ENCODE measurements around the gene CDH4.

Gene CDH4

GRCh38 chr20:61734733-61735502 is 482.9 kb downstream of the CDH4 start:
- no peaks in the 10 kb centered on the region for H3K36me3 ChIP-seq (ENCODE audit: control insufficient read depth in 1 of 2, insufficient read depth in 2 of 2, low read length in 2 of 2)
- H3K18ac ChIP-seq (ENCODE audit: low read length): no peak overlapping the region
- H3K14ac ChIP-seq (ENCODE audit: low read length): no peak overlapping the region
- no peak overlapping the region for H4K8ac ChIP-seq (ENCODE audit: low read depth, low read length)
- no peak overlapping the region for H2BK12ac ChIP-seq (ENCODE audit: low read length)
- H4K91ac ChIP-seq (ENCODE audit: low read depth, low read length): no peak overlapping the region
- H3K27me3 ChIP-seq (ENCODE audit: insufficient read depth, low read length): no peaks in the 10 kb centered on the region
- H3K79me2 ChIP-seq (ENCODE audit: control insufficient read depth, insufficient read depth, low read length, poor library complexity): no peaks in the 10 kb centered on the region
- no peak overlapping the region for H2BK5ac ChIP-seq (ENCODE audit: low read depth, low read length, poor library complexity)
- H3K79me1 ChIP-seq (ENCODE audit: low read length): no peaks in the 10 kb centered on the region
- H3K27ac ChIP-seq (ENCODE audit: low read depth, low read length): no peak overlapping the region
- H2AK5ac ChIP-seq (ENCODE audit: low read length): no peak overlapping the region
- H2BK120ac ChIP-seq (ENCODE audit: insufficient read depth, low read length, poor library complexity): no peak overlapping the region
- no peaks in the 10 kb centered on the region for H3K4me1 ChIP-seq (ENCODE audit: control insufficient read depth in 1 of 2, insufficient read depth in 2 of 2, low read length in 2 of 2)
- WGBS (ENCODE audit: extremely low coverage, insufficient coverage, insufficient read length): no CpG with 5 or more reads among the region's 26 CpGs
- no peak for DNase-seq
- H3K23ac ChIP-seq (ENCODE audit: low read length): no peak overlapping the region
- H4K12ac ChIP-seq (ENCODE audit: low read depth, low read length): no peak overlapping the region
- peaks cover 9% of the 10 kb centered on the region for H3K9me3 ChIP-seq (ENCODE audit: insufficient read depth, low read depth, low read length)
- H3K4ac ChIP-seq (ENCODE audit: low read depth, low read length): no peak overlapping the region
- H3K4me3 ChIP-seq (ENCODE audit: low read depth, low read length): no peak overlapping the region
- H3K9ac ChIP-seq (ENCODE audit: low read length): no peak overlapping the region
- no peak overlapping the region for H3K4me2 ChIP-seq (ENCODE audit: low read length)
- H2AFZ ChIP-seq (ENCODE audit: insufficient read depth, low read length, poor library complexity): no peak overlapping the region

GRCh38 chr20:61735503-61735785 is 483.4 kb downstream of the CDH4 start:
- Histone ChIP-seq H4K12ac (ENCODE audit: low read depth, low read length) (no peak overlapping the region), H3K27me3 (ENCODE audit: insufficient read depth, low read length) (no peaks in the 10 kb centered on the region), H2BK12ac (ENCODE audit: low read length) (no peak overlapping the region), H4K8ac (ENCODE audit: low read depth, low read length) (no peak overlapping the region), H3K4me2 (ENCODE audit: low read length) (no peak overlapping the region), H3K79me1 (ENCODE audit: low read length) (no peaks in the 10 kb centered on the region), H3K79me2 (ENCODE audit: control insufficient read depth, insufficient read depth, low read length, poor library complexity) (no peaks in the 10 kb centered on the region), H3K27ac (ENCODE audit: low read depth, low read length) (no peak overlapping the region), H2AK5ac (ENCODE audit: low read length) (no peak overlapping the region), H3K4me1 (ENCODE audit: control insufficient read depth in 1 of 2, insufficient read depth in 2 of 2, low read length in 2 of 2) (no peaks in the 10 kb centered on the region), H3K14ac (ENCODE audit: low read length) (no peak overlapping the region), H3K9me3 (ENCODE audit: insufficient read depth, low read depth, low read length) (peaks cover 9% of the 10 kb centered on the region), H2BK120ac (ENCODE audit: insufficient read depth, low read length, poor library complexity) (no peak overlapping the region), H3K4ac (ENCODE audit: low read depth, low read length) (no peak overlapping the region), H2BK5ac (ENCODE audit: low read depth, low read length, poor library complexity) (no peak overlapping the region), H4K91ac (ENCODE audit: low read depth, low read length) (no peak overlapping the region), H3K9ac (ENCODE audit: low read length) (no peak overlapping the region), H3K4me3 (ENCODE audit: low read depth, low read length) (no peak overlapping the region), H3K36me3 (ENCODE audit: control insufficient read depth in 1 of 2, insufficient read depth in 2 of 2, low read length in 2 of 2) (no peaks in the 10 kb centered on the region), H3K18ac (ENCODE audit: low read length) (no peak overlapping the region), H2AFZ (ENCODE audit: insufficient read depth, low read length, poor library complexity) (no peak overlapping the region), H3K23ac (ENCODE audit: low read length) (no peak overlapping the region)
- DNase-seq: no peak
- WGBS (ENCODE audit: extremely low coverage, insufficient coverage, insufficient read length): no CpG with 5 or more reads among the region's 11 CpGs

GRCh38 chr20:61736001-61736635 is 484.1 kb downstream of the CDH4 start:
- 100% methylated on average over 1 of the region's 10 CpGs for WGBS (ENCODE audit: extremely low coverage, insufficient coverage, insufficient read length)
- no peak overlapping the region for H3K4ac ChIP-seq (ENCODE audit: low read depth, low read length)
- H4K12ac ChIP-seq (ENCODE audit: low read depth, low read length): no peak overlapping the region
- no peaks in the 10 kb centered on the region for H3K4me1 ChIP-seq (ENCODE audit: control insufficient read depth in 1 of 2, insufficient read depth in 2 of 2, low read length in 2 of 2)
- H2AK5ac ChIP-seq (ENCODE audit: low read length): no peak overlapping the region
- no peak overlapping the region for H3K27ac ChIP-seq (ENCODE audit: low read depth, low read length)
- H4K91ac ChIP-seq (ENCODE audit: low read depth, low read length): no peak overlapping the region
- no peak overlapping the region for H3K18ac ChIP-seq (ENCODE audit: low read length)
- no peak overlapping the region for H2AFZ ChIP-seq (ENCODE audit: insufficient read depth, low read length, poor library complexity)
- H3K23ac ChIP-seq (ENCODE audit: low read length): no peak overlapping the region
- no peak overlapping the region for H4K8ac ChIP-seq (ENCODE audit: low read depth, low read length)
- H3K9ac ChIP-seq (ENCODE audit: low read length): no peak overlapping the region
- H2BK5ac ChIP-seq (ENCODE audit: low read depth, low read length, poor library complexity): no peak overlapping the region
- H3K79me1 ChIP-seq (ENCODE audit: low read length): no peaks in the 10 kb centered on the region
- no peak overlapping the region for H2BK12ac ChIP-seq (ENCODE audit: low read length)
- H3K4me2 ChIP-seq (ENCODE audit: low read length): no peak overlapping the region
- no peaks in the 10 kb centered on the region for H3K27me3 ChIP-seq (ENCODE audit: insufficient read depth, low read length)
- H3K9me3 ChIP-seq (ENCODE audit: insufficient read depth, low read depth, low read length): peaks cover 9% of the 10 kb centered on the region
- H3K79me2 ChIP-seq (ENCODE audit: control insufficient read depth, insufficient read depth, low read length, poor library complexity): no peaks in the 10 kb centered on the region
- H3K36me3 ChIP-seq (ENCODE audit: control insufficient read depth in 1 of 2, insufficient read depth in 2 of 2, low read length in 2 of 2): no peaks in the 10 kb centered on the region
- H3K14ac ChIP-seq (ENCODE audit: low read length): no peak overlapping the region
- H2BK120ac ChIP-seq (ENCODE audit: insufficient read depth, low read length, poor library complexity): no peak overlapping the region
- no peak overlapping the region for H3K4me3 ChIP-seq (ENCODE audit: low read depth, low read length)
- no peak for DNase-seq

GRCh38 chr20:61736751-61737310 is 484.8 kb downstream of the CDH4 start:
- H4K12ac ChIP-seq (ENCODE audit: low read depth, low read length): no peak overlapping the region
- peaks cover 6% of the 10 kb centered on the region for H3K9me3 ChIP-seq (ENCODE audit: insufficient read depth, low read depth, low read length)
- H4K8ac ChIP-seq (ENCODE audit: low read depth, low read length): no peak overlapping the region
- H3K23ac ChIP-seq (ENCODE audit: low read length): no peak overlapping the region
- no peaks in the 10 kb centered on the region for H3K36me3 ChIP-seq (ENCODE audit: control insufficient read depth in 1 of 2, insufficient read depth in 2 of 2, low read length in 2 of 2)
- H3K9ac ChIP-seq (ENCODE audit: low read length): no peak overlapping the region
- no peaks in the 10 kb centered on the region for H3K4me1 ChIP-seq (ENCODE audit: control insufficient read depth in 1 of 2, insufficient read depth in 2 of 2, low read length in 2 of 2)
- H3K4me2 ChIP-seq (ENCODE audit: low read length): no peak overlapping the region
- H3K27ac ChIP-seq (ENCODE audit: low read depth, low read length): no peak overlapping the region
- no peak overlapping the region for H3K14ac ChIP-seq (ENCODE audit: low read length)
- WGBS (ENCODE audit: extremely low coverage, insufficient coverage, insufficient read length): no CpG with 5 or more reads among the region's 14 CpGs
- no peak overlapping the region for H2BK120ac ChIP-seq (ENCODE audit: insufficient read depth, low read length, poor library complexity)
- no peak overlapping the region for H2BK5ac ChIP-seq (ENCODE audit: low read depth, low read length, poor library complexity)
- no peaks in the 10 kb centered on the region for H3K79me2 ChIP-seq (ENCODE audit: control insufficient read depth, insufficient read depth, low read length, poor library complexity)
- H2BK12ac ChIP-seq (ENCODE audit: low read length): no peak overlapping the region
- H3K4me3 ChIP-seq (ENCODE audit: low read depth, low read length): no peak overlapping the region
- H3K18ac ChIP-seq (ENCODE audit: low read length): no peak overlapping the region
- no peak overlapping the region for H2AFZ ChIP-seq (ENCODE audit: insufficient read depth, low read length, poor library complexity)
- no peak overlapping the region for H4K91ac ChIP-seq (ENCODE audit: low read depth, low read length)
- no peaks in the 10 kb centered on the region for H3K27me3 ChIP-seq (ENCODE audit: insufficient read depth, low read length)
- no peak overlapping the region for H2AK5ac ChIP-seq (ENCODE audit: low read length)
- no peak for DNase-seq
- no peak overlapping the region for H3K4ac ChIP-seq (ENCODE audit: low read depth, low read length)
- H3K79me1 ChIP-seq (ENCODE audit: low read length): no peaks in the 10 kb centered on the region
